WERI-Rb-1 (cell line): ENCODE results near the gene PTPRT.

Experiments
- DNase-seq: peaks from one replicate; pipeline ENCODE4 v3.0.0-alpha.2; 2020
- H3K27ac ChIP-seq: fragments of 250-450 bp; sonication (Bioruptor Pico); 2 replicates; pipeline ENCODE4 v1.5.1; 2020; ENCODE audit warnings: mild to moderate bottlenecking, moderate library complexity
- H3K27me3 ChIP-seq: fragments of 250-450 bp; sonication (Bioruptor Pico); 2 replicates; pipeline ENCODE4 v1.5.1; 2021; ENCODE audit warnings: mild to moderate bottlenecking, low read depth, moderate library complexity; ENCODE audit not compliant: insufficient read depth, severe bottlenecking
- H3K36me3 ChIP-seq: fragments of 250-450 bp; sonication (Bioruptor Pico); 2 replicates; pipeline ENCODE4 v1.5.1; 2020; ENCODE audit warnings: mild to moderate bottlenecking, moderate library complexity
- H3K4me3 ChIP-seq: 2 replicates; pipeline ENCODE4 v1.5.1; 2011; ENCODE audit warnings: low read depth, mild to moderate bottlenecking, control low read depth, low read length
- H3K9me3 ChIP-seq: fragments of 250-450 bp; sonication (Bioruptor Pico); 2 replicates; pipeline ENCODE4 v1.5.1; 2021; ENCODE audit warnings: mild to moderate bottlenecking, moderate library complexity; ENCODE audit not compliant: severe bottlenecking
- CTCF ChIP-seq: IDR thresholded peaks from 2 replicates; pipeline ENCODE4 v1.5.1; 2011; ENCODE audit warnings: low read depth, mild to moderate bottlenecking, control low read depth, inconsistent platforms, low read length

The PTPRT gene

GRCh38 chr20:42788707-42789106 lies 401.0 kb downstream of the PTPRT start:
- no peak overlapping the region for H3K4me3 ChIP-seq
- no peak for DNase-seq
- no peak overlapping the region for H3K27ac ChIP-seq
- no peaks in the 10 kb centered on the region for H3K36me3 ChIP-seq
- H3K27me3 ChIP-seq: no peaks in the 10 kb centered on the region
- no peak for TF ChIP-seq CTCF
- no peaks in the 10 kb centered on the region for H3K9me3 ChIP-seq

GRCh38 chr20:42785041-42785440 lies 404.7 kb downstream of the PTPRT start:
- no peaks in the 10 kb centered on the region for H3K27me3 ChIP-seq
- no peak overlapping the region for H3K4me3 ChIP-seq
- TF ChIP-seq CTCF: no peak
- DNase-seq: no peak
- no peaks in the 10 kb centered on the region for H3K36me3 ChIP-seq
- H3K9me3 ChIP-seq: no peaks in the 10 kb centered on the region
- H3K27ac ChIP-seq: no peak overlapping the region

- TF ChIP-seq CTCF: no peak
- H3K9me3 ChIP-seq: no peaks in the 10 kb centered on the region
- no peak for DNase-seq
- H3K27ac ChIP-seq: no peak overlapping the region
- no peak overlapping the region for H3K4me3 ChIP-seq
- H3K27me3 ChIP-seq: no peaks in the 10 kb centered on the region
- no peaks in the 10 kb centered on the region for H3K36me3 ChIP-seq
Measured at GRCh38 chr20:42779216-42779615, 410.5 kb downstream of the PTPRT start.

GRCh38 chr20:42775866-42776265 lies 413.8 kb downstream of the PTPRT start:
- H3K9me3 ChIP-seq: no peaks in the 10 kb centered on the region
- DNase-seq: peak; percentile 91

GRCh38 chr20:42775037-42775436 lies 414.7 kb downstream of the PTPRT start:
- Histone ChIP-seq H3K4me3 (no peak overlapping the region), H3K36me3 (no peaks in the 10 kb centered on the region), H3K9me3 (no peaks in the 10 kb centered on the region), H3K27ac (no peak overlapping the region), H3K27me3 (no peaks in the 10 kb centered on the region)
- DNase-seq: peak; percentile 17
- peak; percentile 17; the same call in 1 of the 2 replicates for TF ChIP-seq CTCF

More at GRCh38 chr20:42775866-42776265, 413.8 kb downstream of the PTPRT start:
- Histone ChIP-seq H3K27me3 (no peaks in the 10 kb centered on the region), H3K36me3 (no peaks in the 10 kb centered on the region), H3K27ac (no peak overlapping the region), H3K4me3 (no peak overlapping the region)
- TF ChIP-seq CTCF: no peak

- no peak for DNase-seq
- H3K27ac ChIP-seq: no peak overlapping the region
Measured at GRCh38 chr20:42763015-42763414, 426.7 kb downstream of the PTPRT start.

More at GRCh38 chr20:42763015-42763414, 426.7 kb downstream of the PTPRT start:
- Histone ChIP-seq H3K36me3 (no peaks in the 10 kb centered on the region), H3K9me3 (peaks cover 2% of the 10 kb centered on the region), H3K27me3 (no peaks in the 10 kb centered on the region), H3K4me3 (no peak overlapping the region)
- no peak for TF ChIP-seq CTCF
